C4-2B (cell line): ENCODE data around the gene C16orf90.

Experiments
- H3K27ac ChIP-seq: fragments of 450-650 bp; 2 replicates; pipeline ENCODE4 v1.5.1; 2017
- ZFX ChIP-seq: fragments of 450-650 bp; IDR thresholded peaks from 2 replicates; pipeline ENCODE4 v1.6.1; 2017
- TF ChIP-seq, protein P1 (sequence below): fragments of 450-650 bp; conservative IDR thresholded peaks from 2 replicates; pipeline ENCODE4 v1.5.1; 2017; ENCODE audit warnings: mild to moderate bottlenecking

C16orf90 gene

DNA sequence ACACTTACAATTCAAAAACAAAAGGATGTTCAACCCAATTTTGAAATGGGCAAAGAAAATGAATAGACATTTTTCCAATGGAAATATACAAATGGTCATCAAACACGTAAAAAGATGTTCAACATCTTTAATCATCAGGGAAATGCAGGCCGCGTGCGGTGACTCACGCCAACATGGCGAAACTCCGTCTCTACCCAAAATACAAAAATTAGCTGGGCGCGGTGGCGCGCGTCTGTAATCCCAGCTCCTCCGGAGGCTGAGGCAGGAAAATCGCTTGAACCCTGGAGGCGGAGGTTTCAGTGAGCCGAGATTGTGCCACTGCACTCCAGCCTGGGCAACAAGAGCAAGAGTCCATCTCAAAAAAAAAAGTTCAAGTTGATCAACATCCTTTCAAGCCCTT, 3.7 kb upstream of the C16orf90 start:
- H3K27ac ChIP-seq, result no peak overlapping the region
- TF ChIP-seq, protein P1, sequence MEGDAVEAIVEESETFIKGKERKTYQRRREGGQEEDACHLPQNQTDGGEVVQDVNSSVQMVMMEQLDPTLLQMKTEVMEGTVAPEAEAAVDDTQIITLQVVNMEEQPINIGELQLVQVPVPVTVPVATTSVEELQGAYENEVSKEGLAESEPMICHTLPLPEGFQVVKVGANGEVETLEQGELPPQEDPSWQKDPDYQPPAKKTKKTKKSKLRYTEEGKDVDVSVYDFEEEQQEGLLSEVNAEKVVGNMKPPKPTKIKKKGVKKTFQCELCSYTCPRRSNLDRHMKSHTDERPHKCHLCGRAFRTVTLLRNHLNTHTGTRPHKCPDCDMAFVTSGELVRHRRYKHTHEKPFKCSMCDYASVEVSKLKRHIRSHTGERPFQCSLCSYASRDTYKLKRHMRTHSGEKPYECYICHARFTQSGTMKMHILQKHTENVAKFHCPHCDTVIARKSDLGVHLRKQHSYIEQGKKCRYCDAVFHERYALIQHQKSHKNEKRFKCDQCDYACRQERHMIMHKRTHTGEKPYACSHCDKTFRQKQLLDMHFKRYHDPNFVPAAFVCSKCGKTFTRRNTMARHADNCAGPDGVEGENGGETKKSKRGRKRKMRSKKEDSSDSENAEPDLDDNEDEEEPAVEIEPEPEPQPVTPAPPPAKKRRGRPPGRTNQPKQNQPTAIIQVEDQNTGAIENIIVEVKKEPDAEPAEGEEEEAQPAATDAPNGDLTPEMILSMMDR, result no peak
- TF ChIP-seq ZFX, result no peak

DNA sequence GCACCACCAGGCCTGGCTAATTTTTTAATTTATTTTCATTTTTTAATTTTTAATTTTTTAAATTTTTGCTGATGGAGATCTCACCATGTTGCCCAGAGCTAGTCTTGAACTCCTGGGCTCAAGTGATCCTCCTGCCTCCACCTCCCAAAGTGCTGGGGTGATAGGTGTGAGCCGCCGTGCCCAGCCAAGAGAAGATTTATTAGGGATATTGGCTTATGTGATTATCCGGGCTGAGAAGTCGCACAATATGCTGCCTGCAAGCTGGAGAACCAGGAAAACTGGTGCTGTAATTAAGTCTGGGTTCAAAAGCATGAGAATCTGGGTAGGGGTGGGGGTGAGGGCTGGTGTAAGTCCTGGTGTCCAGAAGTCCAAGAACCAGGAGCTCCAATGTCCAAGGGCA, 2.5 kb upstream of the C16orf90 start:
- no peak overlapping the region for H3K27ac ChIP-seq
- TF ChIP-seq ZFX, result no peak
- TF ChIP-seq, protein P1, result no peak

DNA sequence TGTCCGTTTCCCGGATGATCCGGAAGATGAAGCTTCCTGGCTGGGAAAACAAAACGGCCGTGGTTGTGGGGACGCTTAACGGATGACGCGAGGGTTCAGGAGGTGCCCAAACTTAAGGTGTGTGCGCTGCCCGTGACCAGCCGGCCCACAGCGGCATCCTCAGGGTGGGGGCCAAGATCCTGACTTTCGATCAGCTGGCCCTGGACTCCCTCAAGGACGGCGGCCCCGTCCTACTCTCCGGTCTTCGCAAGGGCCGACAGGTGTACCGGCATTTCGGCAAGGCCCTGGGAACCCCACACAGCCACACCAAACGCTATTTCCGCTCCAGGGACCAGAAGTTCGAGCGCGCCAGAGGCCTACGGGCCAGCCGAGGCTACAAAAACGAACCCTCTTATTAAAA, 1.1 kb upstream of the C16orf90 start:
- no peak overlapping the region for H3K27ac ChIP-seq
- no peak for TF ChIP-seq ZFX
- TF ChIP-seq, protein P1, result no peak

DNA sequence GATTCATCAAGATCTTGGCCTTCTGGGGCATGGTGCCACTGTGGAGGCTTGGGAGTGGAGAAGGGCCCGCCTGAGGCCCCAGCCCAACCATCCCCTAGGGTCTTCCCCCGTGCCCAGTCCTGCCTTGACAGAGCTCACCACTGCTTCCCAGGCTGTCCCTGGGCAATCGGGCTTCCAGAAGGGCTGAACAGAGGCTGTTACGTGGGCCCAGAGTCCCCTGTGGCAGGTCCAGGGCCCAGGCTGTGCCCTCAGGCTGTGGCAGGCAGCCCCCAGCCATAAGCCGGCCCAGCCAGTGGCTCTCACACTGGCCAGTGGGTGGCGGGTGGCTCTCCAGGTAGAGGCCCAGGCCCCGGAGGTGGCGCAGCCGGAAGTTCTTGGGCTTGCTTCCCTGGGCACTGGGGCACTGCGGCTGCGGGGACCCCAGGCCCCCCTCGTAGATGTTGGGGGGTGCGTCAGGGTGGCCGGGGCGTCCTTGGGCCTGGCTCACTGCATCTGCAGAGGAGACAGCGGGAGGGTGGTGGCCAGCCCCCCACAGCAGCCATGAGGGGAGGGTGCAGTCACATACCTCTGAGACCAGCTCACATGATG, 809 bp downstream of the C16orf90 start:
- TF ChIP-seq ZFX, result no peak
- H3K27ac ChIP-seq, result no peak overlapping the region

DNA sequence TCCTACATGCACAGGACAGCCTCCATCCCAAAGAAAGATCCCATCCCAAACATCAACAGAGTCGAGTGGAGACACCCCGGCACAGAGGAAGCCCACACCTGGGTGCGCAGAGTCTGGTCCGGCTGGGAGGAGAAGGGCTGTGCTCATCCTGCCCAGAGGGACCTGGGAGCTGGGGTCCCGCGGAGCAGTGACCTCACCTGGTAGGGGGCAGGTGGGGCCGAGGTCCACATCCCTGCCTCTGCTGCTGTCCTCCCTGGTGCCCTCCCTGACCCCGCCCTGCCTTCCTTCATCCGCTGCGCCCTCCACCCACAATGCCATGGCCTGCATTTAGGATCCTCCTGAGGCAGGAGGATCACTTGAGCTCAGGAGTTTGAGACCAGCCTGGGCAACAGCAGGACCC, 2.9 kb downstream of the C16orf90 start:
- no peak for TF ChIP-seq ZFX
- no peak overlapping the region for H3K27ac ChIP-seq

DNA sequence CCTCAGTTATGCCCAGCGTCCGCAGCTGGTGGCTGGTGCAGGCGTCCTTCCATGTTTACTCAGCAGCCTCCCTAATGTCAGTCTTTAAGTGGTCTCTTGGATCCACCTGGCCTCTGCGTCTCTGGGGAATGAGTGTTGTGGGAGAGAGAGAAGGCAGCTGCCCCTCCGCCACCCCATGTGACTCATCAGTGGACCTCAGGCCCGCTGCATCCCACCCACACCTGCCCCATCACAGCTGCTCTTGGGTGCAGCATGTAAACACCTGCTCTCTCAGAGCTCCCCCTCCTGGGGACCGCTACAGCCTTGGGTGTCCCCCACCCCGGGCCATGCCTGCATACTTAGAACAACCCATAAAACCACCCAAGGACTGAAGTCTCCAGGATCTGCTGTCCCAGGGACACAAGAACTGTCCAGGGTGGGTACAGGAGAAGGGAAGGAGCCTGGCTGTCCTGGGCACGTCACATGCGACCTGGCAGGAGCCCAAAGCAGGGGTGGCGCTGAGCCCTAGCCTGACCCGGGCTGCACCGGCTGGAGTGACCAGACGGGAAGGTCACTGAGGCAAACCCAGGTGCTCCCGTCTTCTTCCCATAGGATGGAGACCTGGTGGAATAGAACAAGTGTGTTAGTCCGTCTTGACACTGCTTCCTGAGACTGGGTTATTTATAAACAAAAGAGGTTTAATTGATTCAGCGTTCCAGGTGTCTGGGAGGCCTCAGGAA, 4.2 kb downstream of the C16orf90 start:
- no peak for TF ChIP-seq ZFX
- H3K27ac ChIP-seq, result no peak overlapping the region

DNA sequence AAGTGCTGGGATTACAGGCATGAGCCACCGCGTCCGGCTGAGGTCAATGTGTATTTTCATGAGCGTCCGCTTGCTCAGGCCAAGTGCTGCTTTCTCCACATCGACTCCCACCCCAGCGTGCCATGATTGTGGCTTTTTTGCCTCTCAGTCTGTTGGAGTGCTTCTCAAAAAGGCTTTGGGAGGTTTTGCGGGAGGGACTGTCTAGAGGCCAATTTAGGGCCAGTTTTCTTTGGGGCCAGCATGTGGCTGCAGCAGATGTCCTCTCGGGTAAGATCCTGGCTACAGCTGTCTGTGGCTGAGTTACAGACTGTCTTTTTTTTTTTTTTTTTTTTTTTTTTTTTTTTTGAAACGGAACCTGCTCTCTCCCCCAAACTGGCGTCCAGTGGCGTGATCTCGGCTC, 6.5 kb downstream of the C16orf90 start:
- TF ChIP-seq ZFX, result no peak
- TF ChIP-seq, protein P1, result no peak
- H3K27ac ChIP-seq, result no peak overlapping the region

DNA sequence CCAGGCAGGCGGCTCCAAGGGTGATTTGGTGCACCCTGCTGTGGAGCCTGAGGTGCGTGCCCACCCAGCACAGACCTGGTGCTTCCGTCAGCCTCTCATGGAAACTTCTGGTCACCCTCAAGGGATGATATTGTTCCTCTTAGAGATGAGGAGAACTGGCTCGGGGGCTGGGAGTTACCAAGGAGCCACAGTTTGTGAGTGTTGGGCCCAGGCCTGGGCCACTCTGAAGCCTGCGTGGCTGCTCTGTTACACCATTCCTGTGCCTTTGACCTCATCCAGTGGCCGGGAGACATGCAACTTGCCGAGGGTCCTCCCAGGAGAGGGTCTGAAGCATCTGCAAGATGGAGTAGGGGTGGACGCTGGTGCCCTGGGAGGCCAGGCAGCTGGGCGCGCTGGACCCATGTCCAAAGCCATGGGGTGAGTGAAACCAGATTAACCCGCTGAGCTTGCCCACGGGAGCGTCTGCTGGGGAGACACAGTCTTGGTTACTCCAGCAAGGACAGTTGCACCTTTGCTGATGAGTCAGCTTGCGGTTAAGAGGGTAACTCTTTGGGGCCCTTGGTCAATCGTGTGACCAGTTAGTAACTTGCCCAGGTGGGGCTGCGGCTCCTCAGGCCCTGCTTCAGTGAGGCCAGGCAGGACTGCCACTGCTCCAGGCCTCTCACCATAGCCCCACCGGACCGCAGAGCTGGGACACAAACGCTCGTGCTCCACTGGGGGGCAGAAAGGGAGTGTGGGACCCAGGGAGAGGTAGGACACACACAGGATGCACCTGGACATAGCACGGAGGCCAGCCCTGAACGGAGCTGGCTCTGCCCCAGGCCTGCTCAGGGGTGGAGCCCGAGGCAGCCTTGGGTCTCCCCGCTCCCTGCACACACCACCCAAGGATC, 7.5 kb downstream of the C16orf90 start:
- TF ChIP-seq, protein P1, result no peak
- no peak for TF ChIP-seq ZFX
- H3K27ac ChIP-seq, result no peak overlapping the region
